Neural crest cell (in vitro differentiated cells): ENCODE results near the gene C17orf58. TPM values are rescaled to one million over a fixed set of nuclear protein-coding genes. Genes with fewer than 3 reads are reported as not detected.
"Not testable (repeated sequence)": the region's sequence is repeated elsewhere in the genome, so short reads cannot be mapped to it uniquely, and the experiment has no call there.

Source experiments
- DNase-seq: peaks from one replicate; pipeline ENCODE4 v3.0.0; 2021; ENCODE audit warnings: low read depth, mixed read lengths, low spot score
- H3K27ac Mint-ChIP-seq: one replicate; pipeline ENCODE4 v1.8.0; 2021; ENCODE audit warnings: mild to moderate bottlenecking, mixed read lengths; ENCODE audit not compliant: unreplicated experiment
- H3K27me3 Mint-ChIP-seq: 2 replicates; pipeline ENCODE4 v1.8.0; 2021; ENCODE audit warnings: low read depth, mild to moderate bottlenecking, mixed read lengths
- H3K36me3 Mint-ChIP-seq: 2 replicates; pipeline ENCODE4 v1.8.0; 2021; ENCODE audit warnings: low read depth, mild to moderate bottlenecking, mixed read lengths
- H3K4me1 Mint-ChIP-seq: 2 replicates; pipeline ENCODE4 v1.8.0; 2021; ENCODE audit warnings: mixed read lengths
- H3K4me3 Mint-ChIP-seq: one replicate; pipeline ENCODE4 v1.8.0; 2021; ENCODE audit warnings: mild to moderate bottlenecking, mixed read lengths
- H3K9me3 Mint-ChIP-seq: 2 replicates; pipeline ENCODE4 v1.8.0; 2021; ENCODE audit warnings: mixed read lengths
- CTCF ChIP-seq: fragments of 200-600 bp; sonication (generic); conservative IDR thresholded peaks from 2 replicates; pipeline ENCODE4 v1.5.0; 2021; ENCODE audit warnings: antibody characterized with exemption, mild to moderate bottlenecking
- total RNA-seq: library from RNA; stranded (reverse); gene quantifications from 2 replicates; pipeline ENCODE4 v1.2.1, GENCODE V29; 2021

C17orf58 gene
- total RNA-seq, 1 donor from 2014 or later, result 16.4 TPM

GRCh38 chr17:67990909-67991308 lies 5.4 kb downstream of the C17orf58 start:
- Mint-ChIP-seq H3K4me3 (peak overlapping the region; percentile 4), H3K9me3 (no peaks in the 10 kb centered on the region), H3K27ac (no peak overlapping the region), H3K4me1 (peaks cover 25% of the 10 kb centered on the region), H3K36me3 (no peaks in the 10 kb centered on the region), H3K27me3 (peaks cover 13% of the 10 kb centered on the region)
- no peak for DNase-seq
- TF ChIP-seq CTCF, result no peak

- Mint-ChIP-seq H3K4me1 (peaks cover 19% of the 10 kb centered on the region), H3K27me3 (no peaks in the 10 kb centered on the region), H3K9me3 (no peaks in the 10 kb centered on the region), H3K27ac (no peak overlapping the region), H3K4me3 (no peak overlapping the region), H3K36me3 (peaks cover 7% of the 10 kb centered on the region)
- TF ChIP-seq CTCF, result no peak
- no peak for DNase-seq
Observed at GRCh38 chr17:67983383-67983688, 12.9 kb downstream of the C17orf58 start.

GRCh38 chr17:67982686-67983382 lies 13.4 kb downstream of the C17orf58 start:
- H3K27me3 Mint-ChIP-seq, result no peaks in the 10 kb centered on the region
- no peak for DNase-seq
- TF ChIP-seq CTCF, result no peak
- peaks cover 19% of the 10 kb centered on the region for H3K4me1 Mint-ChIP-seq
- H3K9me3 Mint-ChIP-seq, result no peaks in the 10 kb centered on the region
- H3K4me3 Mint-ChIP-seq, result no peak overlapping the region
- peaks cover 7% of the 10 kb centered on the region for H3K36me3 Mint-ChIP-seq
- no peak overlapping the region for H3K27ac Mint-ChIP-seq

GRCh38 chr17:67982034-67982640 lies 14.1 kb downstream of the C17orf58 start:
- no peaks in the 10 kb centered on the region for H3K9me3 Mint-ChIP-seq
- H3K36me3 Mint-ChIP-seq, result peaks cover 7% of the 10 kb centered on the region
- no peaks in the 10 kb centered on the region for H3K27me3 Mint-ChIP-seq
- no peak for DNase-seq
- no peak overlapping the region for H3K4me3 Mint-ChIP-seq
- TF ChIP-seq CTCF, result no peak
- H3K4me1 Mint-ChIP-seq, result peaks cover 19% of the 10 kb centered on the region
- H3K27ac Mint-ChIP-seq, result no peak overlapping the region

- not testable (repeated sequence) for H3K9me3 Mint-ChIP-seq, H3K27ac Mint-ChIP-seq, DNase-seq, H3K4me3 Mint-ChIP-seq, H3K27me3 Mint-ChIP-seq
- H3K4me1 Mint-ChIP-seq, result peaks cover 19% of the 10 kb centered on the region
- H3K36me3 Mint-ChIP-seq, result peaks cover 12% of the 10 kb centered on the region
Observed at GRCh38 chr17:67980883-67981282, 15.4 kb downstream of the C17orf58 start.

- H3K36me3 Mint-ChIP-seq, result peaks cover 10% of the 10 kb centered on the region
- no peaks in the 10 kb centered on the region for H3K27me3 Mint-ChIP-seq
- TF ChIP-seq CTCF, result no peak
- peak overlapping the region; percentile 44 for H3K4me3 Mint-ChIP-seq
- H3K9me3 Mint-ChIP-seq, result no peaks in the 10 kb centered on the region
- no peak for DNase-seq
- H3K4me1 Mint-ChIP-seq, result peaks cover 16% of the 10 kb centered on the region
- H3K27ac Mint-ChIP-seq, result peak overlapping the region; percentile 27
Observed at GRCh38 chr17:67980456-67980855, 15.8 kb downstream of the C17orf58 start.

GRCh38 chr17:67976306-67976705 lies 20.0 kb downstream of the C17orf58 start:
- not testable (repeated sequence) for H3K4me3 Mint-ChIP-seq, DNase-seq, H3K4me1 Mint-ChIP-seq, H3K27me3 Mint-ChIP-seq, H3K9me3 Mint-ChIP-seq, H3K27ac Mint-ChIP-seq
- peaks cover 21% of the 10 kb centered on the region for H3K36me3 Mint-ChIP-seq
